Measurements from ENCODE around the gene SH3PXD2A. TPM values are rescaled to one million over a fixed set of nuclear protein-coding genes. Genes with fewer than 3 reads are reported as not detected.

SH3PXD2A gene
- total RNA-seq, 1 experiment from 2014 or later = 6.3 TPM

GRCh38 chr10:103556383-103557007 lies 298.9 kb downstream of the SH3PXD2A start:
- Mint-ChIP-seq H3K4me1 (ENCODE audit: low read depth, unreplicated experiment) (no peaks in the 10 kb centered on the region), H3K27ac (ENCODE audit: unreplicated experiment) (no peak overlapping the region), H3K27me3 (ENCODE audit: insufficient read depth, unreplicated experiment) (no peaks in the 10 kb centered on the region)

GRCh38 chr10:103555712-103556111 lies 299.7 kb downstream of the SH3PXD2A start:
- ChIA-PET CTCF (no interaction called here), POLR2A (no interaction called here)
- H3K27me3 Mint-ChIP-seq (ENCODE audit: insufficient read depth, unreplicated experiment) = no peaks in the 10 kb centered on the region

More at GRCh38 chr10:103556383-103557007, 298.9 kb downstream of the SH3PXD2A start:
- intact Hi-C loops (cut with micrococcal nuclease; ENCODE audit: unreplicated experiment) = no loop called here
- ChIA-PET POLR2A (no interaction called here), CTCF (no interaction called here)
- no peaks in the 10 kb centered on the region for H3K9me3 Mint-ChIP-seq (ENCODE audit: unreplicated experiment)
- Histone ChIP-seq H3K4me3 (ENCODE audit: low read depth, low read length) (no peak overlapping the region), H3K4me1 (peaks cover 10% of the 10 kb centered on the region), H3K27me3 (replicated peaks; ENCODE audit: control insufficient read depth, insufficient read depth, low read length) (no peaks in the 10 kb centered on the region; the same call in 1 of the 2 replicates), H3K9me3 (no peaks in the 10 kb centered on the region), H3K36me3 (ENCODE audit: control insufficient read depth, insufficient read depth, low read length) (no peaks in the 10 kb centered on the region)
- no peak for DNase-seq
- no peaks in the 10 kb centered on the region for H3K36me3 Mint-ChIP-seq (ENCODE audit: insufficient read depth, unreplicated experiment)
- TF ChIP-seq CTCF (IDR thresholded peaks at IDR 0.05; ENCODE audit: insufficient read depth in 1 of 2, low read depth in 1 of 2, low read length in 1 of 2, severe bottlenecking in 1 of 2, unreplicated experiment in 1 of 2) = no peak
- H3K4me3 Mint-ChIP-seq (ENCODE audit: unreplicated experiment) = peak overlapping the region; percentile 12
- no TSS peak for BruUV-seq (replicated peaks)

GRCh38 chr10:103555325-103555649 lies 300.1 kb downstream of the SH3PXD2A start:
- Histone ChIP-seq H3K4me3 (ENCODE audit: low read depth, low read length) (peak overlapping the region; percentile 46), H3K9me3 (no peaks in the 10 kb centered on the region), H3K27me3 (replicated peaks; ENCODE audit: control insufficient read depth, insufficient read depth, low read length) (no peaks in the 10 kb centered on the region; the same call in 1 of the 2 replicates), H3K4me1 (peaks cover 10% of the 10 kb centered on the region), H3K36me3 (ENCODE audit: control insufficient read depth, insufficient read depth, low read length) (no peaks in the 10 kb centered on the region)
- ChIA-PET CTCF (no interaction called here), POLR2A (no interaction called here)
- Mint-ChIP-seq H3K4me3 (ENCODE audit: unreplicated experiment) (peak overlapping the region; percentile 69), H3K27me3 (ENCODE audit: insufficient read depth, unreplicated experiment) (no peaks in the 10 kb centered on the region), H3K27ac (ENCODE audit: unreplicated experiment) (no peak overlapping the region), H3K9me3 (ENCODE audit: unreplicated experiment) (no peaks in the 10 kb centered on the region), H3K36me3 (ENCODE audit: insufficient read depth, unreplicated experiment) (no peaks in the 10 kb centered on the region), H3K4me1 (ENCODE audit: low read depth, unreplicated experiment) (no peaks in the 10 kb centered on the region)
- intact Hi-C loops (cut with micrococcal nuclease; ENCODE audit: unreplicated experiment) = no loop called here
- no TSS peak for BruUV-seq (replicated peaks)
- DNase-seq = no peak
- TF ChIP-seq CTCF (IDR thresholded peaks at IDR 0.05; ENCODE audit: insufficient read depth in 1 of 2, low read depth in 1 of 2, low read length in 1 of 2, severe bottlenecking in 1 of 2, unreplicated experiment in 1 of 2) = peak in 1 of 2 experiments; percentile 3

More at GRCh38 chr10:103555712-103556111, 299.7 kb downstream of the SH3PXD2A start:
- Histone ChIP-seq H3K4me3 (ENCODE audit: low read depth, low read length) (peak overlapping the region; percentile 46), H3K27me3 (replicated peaks; ENCODE audit: control insufficient read depth, insufficient read depth, low read length) (no peaks in the 10 kb centered on the region; the same call in 1 of the 2 replicates), H3K4me1 (peaks cover 10% of the 10 kb centered on the region), H3K36me3 (ENCODE audit: control insufficient read depth, insufficient read depth, low read length) (no peaks in the 10 kb centered on the region), H3K9me3 (no peaks in the 10 kb centered on the region)
- no TSS peak for BruUV-seq (replicated peaks)
- no peaks in the 10 kb centered on the region for H3K36me3 Mint-ChIP-seq (ENCODE audit: insufficient read depth, unreplicated experiment)
- intact Hi-C loops (cut with micrococcal nuclease; ENCODE audit: unreplicated experiment) = no loop called here
- TF ChIP-seq CTCF (IDR thresholded peaks at IDR 0.05; ENCODE audit: insufficient read depth in 1 of 2, low read depth in 1 of 2, low read length in 1 of 2, severe bottlenecking in 1 of 2, unreplicated experiment in 1 of 2) = no peak
- peak overlapping the region; percentile 55 for H3K4me3 Mint-ChIP-seq (ENCODE audit: unreplicated experiment)
- no peaks in the 10 kb centered on the region for H3K4me1 Mint-ChIP-seq (ENCODE audit: low read depth, unreplicated experiment)
- no peak for DNase-seq
- H3K9me3 Mint-ChIP-seq (ENCODE audit: unreplicated experiment) = no peaks in the 10 kb centered on the region
- H3K27ac Mint-ChIP-seq (ENCODE audit: unreplicated experiment) = no peak overlapping the region

All from Caco-2 (cell line).